ENCODE results near the gene STK4.

STK4 gene

DNA sequence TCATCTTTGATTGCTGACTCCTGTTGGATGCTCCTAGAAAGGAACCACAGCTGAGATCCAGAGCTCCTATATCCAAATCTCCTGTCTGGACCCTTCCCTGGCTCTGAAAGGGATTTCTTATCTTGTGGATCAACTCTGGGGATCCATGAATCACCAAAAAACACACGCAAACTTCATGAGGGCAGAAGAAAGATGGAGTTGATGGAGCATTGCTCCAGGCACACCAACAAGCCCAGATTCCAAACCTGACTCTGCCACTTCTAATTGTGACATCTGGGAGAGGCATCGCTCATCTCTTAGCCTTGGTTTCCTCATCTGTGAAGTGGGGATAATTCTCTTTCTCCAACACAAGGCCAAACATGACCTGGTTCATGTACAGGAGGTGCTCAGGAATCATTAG is 127.9 kb downstream of the STK4 start:
- DNase-seq, result no peak

DNA sequence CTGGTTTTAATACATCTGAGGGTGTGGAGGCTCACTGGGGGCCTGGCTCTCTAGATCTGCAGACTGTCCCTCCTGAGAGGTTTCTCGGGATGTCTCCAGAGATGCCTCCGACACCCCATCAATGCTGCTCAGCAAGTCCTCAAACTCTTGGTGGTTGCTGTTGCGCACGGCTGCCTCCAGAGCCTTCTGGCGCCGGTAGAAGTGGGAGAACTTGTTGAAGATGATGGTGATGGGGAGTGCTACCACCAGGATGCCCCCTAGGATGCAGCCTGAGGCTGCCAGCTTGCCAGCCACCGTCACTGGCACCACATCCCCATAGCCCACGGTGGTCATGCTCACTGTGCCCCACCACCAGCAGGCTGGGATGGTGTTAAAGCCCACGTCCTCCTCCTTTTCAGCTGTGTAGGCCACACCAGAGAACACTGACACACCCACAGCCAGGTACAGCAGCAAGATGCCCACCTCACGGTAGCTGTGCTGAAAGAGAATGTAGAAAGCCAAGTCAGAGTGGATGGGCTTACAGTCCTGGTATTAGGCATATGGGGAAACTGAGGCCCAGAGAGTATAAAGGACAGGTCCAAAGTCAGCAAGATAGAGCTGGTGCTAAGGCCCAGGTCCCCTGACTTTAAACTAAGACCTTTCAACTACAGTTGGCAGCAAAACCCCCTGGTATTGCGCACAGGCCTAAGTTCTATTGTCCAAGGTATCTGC is 128.7 kb downstream of the STK4 start:
- DNase-seq, result no peak

GRCh38 chr20:45095805-45096238 is 129.5 kb downstream of the STK4 start:
- DNase-seq, result no peak

GRCh38 chr20:45096781-45097180 is 130.5 kb downstream of the STK4 start:
- no peak for DNase-seq

DNA sequence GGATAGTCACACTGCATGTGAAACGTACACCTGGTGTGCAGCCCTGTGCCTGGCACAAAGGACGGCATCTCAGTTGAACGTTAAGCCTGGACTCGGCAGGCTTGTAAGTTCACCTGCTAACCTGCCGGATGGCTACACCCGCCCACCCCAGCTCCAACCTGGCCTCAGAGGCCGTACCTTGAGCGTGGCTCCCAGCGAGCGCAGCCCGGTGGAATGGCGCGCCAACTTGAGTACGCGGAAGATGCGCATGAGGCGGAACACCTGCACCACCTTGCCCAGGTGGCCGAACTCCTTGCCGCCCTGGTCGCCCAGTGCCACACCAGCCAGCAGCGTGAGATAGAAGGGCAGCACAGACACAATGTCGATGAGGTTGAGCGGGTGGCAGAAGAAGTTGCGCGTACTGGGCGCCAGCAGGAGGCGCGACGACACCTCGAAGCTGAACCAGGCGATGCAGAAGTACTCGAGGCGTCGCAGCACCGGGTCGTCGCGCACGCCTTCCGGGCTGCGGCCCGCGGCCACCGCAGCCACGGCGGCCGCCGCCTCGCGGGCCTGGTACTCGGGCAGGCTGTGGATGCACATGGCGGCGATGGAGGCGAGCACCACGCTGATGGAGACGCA is 131.3 kb downstream of the STK4 start:
- DNase-seq, result no peak

DNA sequence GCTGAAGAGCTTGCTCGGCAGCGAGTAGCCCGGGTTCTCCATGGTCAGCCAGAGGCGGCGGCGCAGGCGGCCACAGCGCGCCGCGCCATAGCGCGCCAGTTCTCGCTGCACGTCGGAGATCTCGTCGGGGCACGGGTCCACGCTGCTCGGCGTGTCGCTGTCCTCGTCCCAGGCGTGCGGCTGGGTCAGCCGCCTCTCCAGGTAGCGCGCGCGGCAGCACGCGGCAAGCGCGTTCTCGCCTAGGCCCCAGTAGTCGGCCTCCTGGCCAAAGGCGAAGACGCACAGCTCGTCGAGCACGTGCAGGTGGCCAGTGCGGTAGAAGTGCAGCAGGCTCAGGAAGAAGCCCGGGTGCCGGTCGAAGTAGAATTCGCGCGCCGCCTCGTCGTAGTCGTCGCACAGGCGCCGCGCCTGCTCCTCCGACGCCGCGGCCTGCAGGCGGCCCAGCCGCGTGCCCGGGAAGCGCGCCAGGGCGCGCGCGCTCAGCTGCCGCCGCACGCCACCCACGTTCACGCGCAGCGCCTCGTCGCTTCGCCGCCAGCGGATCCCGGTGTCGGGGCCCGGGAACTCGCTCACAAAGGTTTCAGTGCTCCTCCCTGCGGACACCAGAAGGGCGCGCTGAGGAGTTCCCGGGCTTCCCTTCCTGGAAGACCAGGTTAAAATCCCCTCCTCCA is 131.9 kb downstream of the STK4 start:
- DNase-seq, result no peak

DNA sequence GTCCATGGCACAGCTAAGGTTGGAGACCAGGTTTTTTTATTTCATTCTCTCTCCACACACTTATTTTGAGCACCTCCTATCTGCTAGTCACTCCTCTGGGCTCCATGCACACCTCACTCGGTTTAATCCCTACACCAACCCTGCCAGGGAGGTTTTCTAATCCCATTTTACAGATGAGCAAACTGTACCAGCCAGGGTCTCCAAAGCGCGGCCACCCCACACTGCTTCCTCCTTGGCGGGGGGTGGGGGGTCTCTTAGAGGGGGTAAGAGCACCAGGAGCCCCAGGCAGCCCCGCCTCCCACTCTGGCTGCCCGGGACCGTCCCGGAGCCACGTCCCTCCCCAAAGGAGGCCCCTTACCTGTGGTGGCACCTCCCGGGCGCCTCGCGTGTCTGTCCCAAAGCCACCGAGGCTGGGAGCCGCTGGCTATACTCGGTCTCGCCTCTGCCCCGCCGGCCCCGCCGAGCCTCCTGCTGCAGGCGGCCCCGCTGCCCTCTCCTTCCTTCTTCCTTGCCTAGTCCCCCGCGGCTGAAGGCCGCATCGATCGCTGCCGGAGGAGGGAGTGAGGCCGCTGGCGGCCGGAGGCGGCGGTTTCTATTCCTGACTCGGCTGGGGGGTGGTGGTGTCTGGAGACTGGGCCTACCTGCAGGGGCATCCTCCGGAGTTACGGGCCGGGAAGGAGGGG is 134.4 kb downstream of the STK4 start, which contains the start of gene KCNS1:
TSS of gene KCNS1 (minus strand) at position 565 of the 683 bp plus-strand sequence. CDS start 1,891 bp downstream, outside the sequence.
- DNase-seq, result no peak

DNA sequence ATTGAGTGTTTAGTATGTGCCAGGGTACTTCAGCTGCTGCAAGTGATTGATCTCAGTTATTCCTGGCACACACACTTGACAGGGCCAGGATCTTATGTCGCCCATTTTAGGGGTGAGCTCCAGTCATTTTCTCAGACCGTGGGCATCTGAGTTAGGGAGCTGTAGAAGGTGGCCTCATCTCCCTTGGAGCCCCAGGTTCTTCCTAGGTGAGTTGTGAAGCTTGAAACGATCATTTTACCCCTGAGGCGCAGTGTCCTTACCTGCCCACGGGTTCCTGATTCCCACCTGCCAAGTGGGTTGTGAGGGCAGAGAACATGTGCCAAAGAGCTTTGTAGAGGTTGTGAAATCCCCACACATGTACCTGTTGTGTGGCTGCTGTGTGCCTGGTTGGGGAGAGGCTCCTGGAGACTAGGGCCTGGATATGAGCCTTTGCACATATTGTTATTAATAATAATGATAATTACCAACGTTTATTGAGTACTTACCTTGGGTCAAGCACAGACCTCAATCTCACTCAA is 135.1 kb downstream of the STK4 start:
- no peak for DNase-seq

DNA sequence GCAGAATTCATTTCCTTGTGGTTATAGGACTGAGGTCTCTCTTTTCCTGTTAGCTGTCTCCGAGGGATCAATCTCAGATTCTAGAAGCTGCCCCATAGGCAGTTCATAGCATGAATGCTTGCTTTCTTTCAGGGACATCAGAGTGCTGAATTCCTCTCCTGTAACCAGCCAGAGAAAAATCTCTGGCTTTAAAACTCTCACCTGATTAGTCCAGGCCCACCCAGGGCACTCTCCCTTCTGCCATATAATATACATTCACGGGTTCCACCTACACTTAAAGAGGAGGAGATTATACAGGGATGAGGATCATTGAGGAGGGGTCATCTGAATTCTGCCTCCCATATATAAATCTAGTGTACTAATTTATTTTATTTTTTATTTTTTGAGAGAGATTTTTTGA is 136.8 kb downstream of the STK4 start:
- DNase-seq, result no peak

DNA sequence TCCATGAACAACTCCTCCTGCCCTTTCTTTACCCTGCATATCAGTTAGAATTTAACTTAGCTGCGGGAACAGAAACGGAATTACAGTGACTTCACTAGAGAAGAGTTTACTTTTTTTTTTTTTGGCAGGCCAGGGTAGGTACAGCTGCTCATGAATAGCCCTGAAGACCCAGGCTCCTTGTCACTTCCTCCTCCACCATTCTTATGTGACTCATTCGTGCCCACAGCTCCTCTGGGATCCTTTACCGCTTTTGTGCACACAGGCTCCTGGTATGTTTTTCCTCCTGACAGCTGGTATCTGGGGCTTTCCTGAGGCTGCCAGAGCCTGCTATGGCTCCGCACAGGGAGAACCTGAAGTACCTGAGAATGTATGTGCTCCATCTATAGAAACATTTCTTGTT is 138.5 kb downstream of the STK4 start:
- DNase-seq, result no peak

DNA sequence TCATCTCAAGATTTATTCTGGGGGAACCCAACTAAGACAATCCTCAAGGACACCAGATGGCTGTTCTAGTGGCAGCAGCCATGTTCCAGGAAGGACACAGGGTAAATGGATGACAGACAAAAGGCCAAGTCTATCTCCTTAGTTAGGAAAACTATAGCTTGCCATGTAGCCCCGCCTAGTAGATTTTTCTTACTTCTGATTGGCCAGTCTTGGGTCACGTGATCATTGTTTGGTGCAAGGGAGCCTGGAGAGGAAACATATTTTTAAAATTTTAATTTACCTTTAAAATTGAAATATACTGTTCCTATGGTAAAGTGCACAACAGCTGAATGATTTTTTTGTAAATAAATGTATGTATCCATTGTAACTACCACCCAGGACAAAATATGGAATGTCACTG is 139.0 kb downstream of the STK4 start:
- no peak for DNase-seq

DNA sequence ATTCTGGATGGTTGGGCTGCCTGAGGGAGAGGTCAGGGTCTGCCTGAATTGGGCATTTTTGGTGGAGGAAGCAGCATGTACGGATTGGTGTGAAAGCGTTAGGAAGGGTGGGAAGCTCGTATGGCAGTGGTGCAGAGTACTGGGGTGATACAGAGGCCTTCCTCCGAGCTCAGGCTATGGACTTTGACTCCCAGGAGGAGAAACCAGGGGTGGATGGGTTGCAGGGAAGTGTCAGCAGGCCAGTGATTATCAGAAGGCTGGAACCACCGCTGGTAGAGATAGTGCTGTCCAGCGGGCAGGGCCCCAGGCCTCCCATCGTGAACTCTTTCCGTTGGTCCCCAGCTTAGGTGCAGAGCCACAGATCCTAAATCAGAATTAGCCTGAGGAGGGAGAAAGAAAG is 143.3 kb downstream of the STK4 start:
- DNase-seq, result no peak

GRCh38 chr20:45110301-45110700 is 144.0 kb downstream of the STK4 start:
- no peak for DNase-seq

GRCh38 chr20:45111285-45111684 is 145.0 kb downstream of the STK4 start:
- no peak for DNase-seq

DNA sequence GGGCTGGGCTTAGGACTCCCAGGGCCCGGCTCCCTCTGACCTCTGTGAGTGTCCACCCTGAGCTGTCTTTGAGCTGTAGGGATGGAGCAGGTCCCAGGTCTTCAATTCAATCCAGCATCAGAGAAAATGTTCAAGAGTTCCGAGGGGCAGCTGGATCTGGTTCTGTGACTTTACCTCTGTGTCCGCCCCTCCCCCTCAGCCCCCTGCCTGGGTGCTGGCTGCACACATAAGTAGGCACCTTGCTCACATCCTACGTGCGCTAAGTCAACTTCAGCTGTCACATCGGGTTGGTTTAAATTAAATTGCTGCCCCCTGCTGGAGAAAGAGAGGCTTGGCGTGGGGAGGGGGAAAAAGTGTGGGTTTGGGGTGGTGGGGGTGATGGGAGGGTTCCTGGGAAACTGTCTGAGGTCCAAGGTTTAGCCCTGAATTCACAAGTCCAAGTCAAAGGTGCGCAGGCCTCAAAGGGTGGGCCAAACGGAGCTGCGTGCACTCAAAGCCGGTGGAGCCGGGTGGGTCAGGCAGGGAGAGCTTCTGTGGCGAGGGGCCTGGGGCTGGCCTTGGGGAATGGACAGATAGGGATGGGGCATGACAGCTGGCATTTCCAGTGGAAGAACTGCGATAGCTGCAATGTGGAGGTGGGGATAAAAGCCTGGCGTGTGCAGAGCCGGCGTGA is 145.6 kb downstream of the STK4 start:
- no peak for DNase-seq

GRCh38 chr20:45112754-45113153 is 146.4 kb downstream of the STK4 start:
- DNase-seq, result no peak

GRCh38 chr20:45113865-45114264 is 147.6 kb downstream of the STK4 start:
- no peak for DNase-seq

GRCh38 chr20:45114465-45115385 is 148.4 kb downstream of the STK4 start, which contains the start of gene WFDC5:
TSS of gene WFDC5 (minus strand) at chr20:45115174. CDS start at chr20:45115083, 91 bp downstream.
- no peak for DNase-seq

DNA sequence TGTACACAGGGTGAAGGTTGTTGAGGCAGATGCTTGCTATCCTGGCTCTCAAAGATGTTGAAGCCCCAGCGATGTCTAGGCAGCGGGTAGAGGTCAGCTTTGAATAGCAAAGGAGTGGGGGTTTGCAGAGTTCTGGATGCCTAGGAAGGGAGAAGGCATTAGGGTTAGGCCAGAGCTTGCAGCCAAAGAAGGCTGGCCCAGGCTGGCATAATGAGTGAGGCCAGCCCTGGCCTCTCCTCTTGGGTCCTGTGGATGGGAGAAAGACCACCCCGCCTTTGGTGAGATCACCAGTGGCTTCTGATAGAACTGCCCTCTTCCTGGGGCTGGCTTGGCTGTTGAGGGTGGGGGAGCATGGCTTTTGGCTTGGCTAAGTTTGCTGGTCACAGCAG is 149.1 kb downstream of the STK4 start:
- no peak for DNase-seq

DNA sequence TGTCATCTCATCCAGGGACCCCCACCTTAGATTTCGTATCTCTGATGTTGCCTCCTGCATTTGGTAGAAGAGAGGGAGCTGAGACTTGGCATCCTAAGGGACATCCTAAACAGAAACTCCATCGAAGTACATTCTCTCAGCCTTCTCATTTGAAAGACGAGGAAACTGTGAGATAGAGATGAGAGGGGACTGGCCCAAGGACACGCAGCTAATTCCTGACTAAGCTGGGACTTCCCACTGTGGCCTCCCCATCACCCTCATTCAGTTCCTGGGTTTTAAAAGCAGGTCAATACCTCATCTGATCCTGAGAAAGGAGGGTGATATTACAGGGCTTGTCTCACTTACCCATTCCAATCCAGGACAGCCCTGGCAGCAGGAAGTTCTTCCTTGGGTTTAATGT is 149.5 kb downstream of the STK4 start:
- no peak for DNase-seq

DNA sequence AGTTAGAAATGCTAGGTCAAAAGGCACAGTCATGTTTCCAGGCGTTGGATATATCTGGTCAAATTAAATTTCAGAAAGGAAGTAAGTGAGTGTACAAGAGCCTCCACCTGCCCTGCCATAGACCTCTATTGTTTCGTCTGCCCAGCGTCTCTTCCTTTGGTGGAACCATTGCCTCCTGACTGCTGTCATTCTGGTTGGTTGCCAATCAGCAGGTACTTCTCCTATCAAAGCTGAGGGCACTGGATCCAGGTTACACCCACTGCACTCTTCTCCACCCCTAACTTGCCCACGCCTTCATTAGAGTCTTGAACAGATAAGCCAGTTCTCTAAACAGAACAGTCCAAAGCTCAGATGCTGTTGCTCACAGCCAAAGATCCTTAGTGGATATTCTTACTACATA is 151.3 kb downstream of the STK4 start:
- peak; percentile 5 for DNase-seq

DNA sequence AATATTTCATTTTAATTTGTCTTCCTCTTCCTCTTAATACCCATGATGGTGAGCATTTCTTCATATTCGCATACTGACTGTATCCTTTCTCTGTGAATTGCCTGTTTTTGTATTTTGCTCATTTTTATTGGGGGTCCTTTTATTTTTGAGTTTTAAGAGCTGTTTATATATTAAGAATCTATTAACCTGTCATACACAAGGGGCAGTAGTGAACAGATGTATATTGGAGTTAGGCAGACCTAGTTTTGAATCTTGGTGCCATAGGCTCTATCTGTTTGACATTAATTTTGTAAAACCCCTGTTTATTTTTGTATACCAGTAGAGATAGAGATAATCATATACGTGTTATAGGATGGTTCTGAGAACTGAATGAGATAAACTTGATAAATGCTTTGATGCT is 151.7 kb downstream of the STK4 start:
- no peak for DNase-seq

Measured in NCI-H774 (cell line).